Measurements from ENCODE around the gene ADNP. TPM values are rescaled to one million over a fixed set of nuclear protein-coding genes. Genes with fewer than 3 reads are reported as not detected.

The ADNP gene
- total and polyA plus RNA-seq, 7 donors = 13.3 to 40.1 (median 34.2) TPM

- intact Hi-C loops (cut with DNase I) = no loop called here
- TF ChIP-seq, protein P1, sequence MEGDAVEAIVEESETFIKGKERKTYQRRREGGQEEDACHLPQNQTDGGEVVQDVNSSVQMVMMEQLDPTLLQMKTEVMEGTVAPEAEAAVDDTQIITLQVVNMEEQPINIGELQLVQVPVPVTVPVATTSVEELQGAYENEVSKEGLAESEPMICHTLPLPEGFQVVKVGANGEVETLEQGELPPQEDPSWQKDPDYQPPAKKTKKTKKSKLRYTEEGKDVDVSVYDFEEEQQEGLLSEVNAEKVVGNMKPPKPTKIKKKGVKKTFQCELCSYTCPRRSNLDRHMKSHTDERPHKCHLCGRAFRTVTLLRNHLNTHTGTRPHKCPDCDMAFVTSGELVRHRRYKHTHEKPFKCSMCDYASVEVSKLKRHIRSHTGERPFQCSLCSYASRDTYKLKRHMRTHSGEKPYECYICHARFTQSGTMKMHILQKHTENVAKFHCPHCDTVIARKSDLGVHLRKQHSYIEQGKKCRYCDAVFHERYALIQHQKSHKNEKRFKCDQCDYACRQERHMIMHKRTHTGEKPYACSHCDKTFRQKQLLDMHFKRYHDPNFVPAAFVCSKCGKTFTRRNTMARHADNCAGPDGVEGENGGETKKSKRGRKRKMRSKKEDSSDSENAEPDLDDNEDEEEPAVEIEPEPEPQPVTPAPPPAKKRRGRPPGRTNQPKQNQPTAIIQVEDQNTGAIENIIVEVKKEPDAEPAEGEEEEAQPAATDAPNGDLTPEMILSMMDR (IDR thresholded peaks at IDR 0.05) = no peak
- H3K4me3 ChIP-seq = no peak overlapping the region
- no peaks in the 10 kb centered on the region for H3K36me3 ChIP-seq (ENCODE audit: insufficient read depth in 1 of 2, low read depth in 1 of 2)
- no peaks in the 10 kb centered on the region for H3K9me3 ChIP-seq
- DNase-seq = no peak
- H3K27ac ChIP-seq = no peak overlapping the region
- H3K4me1 ChIP-seq = no peaks in the 10 kb centered on the region
- no peak for ATAC-seq
- WGBS, 3 donors = 87 to 91% (median 90%) methylated on average over 9 of the region's 9 CpGs
- H3K27me3 ChIP-seq (ENCODE audit: insufficient read depth in 3 of 3, low read length in 2 of 3) = no peaks in the 10 kb centered on the region
Measured at GRCh38 chr20:50843331-50844276, 87.6 kb downstream of the ADNP start.

- H3K4me3 ChIP-seq = no peak overlapping the region
- WGBS, 3 donors = 96 to 98% (median 96%) methylated on average over 5 of the region's 5 CpGs
- no peaks in the 10 kb centered on the region for H3K9me3 ChIP-seq
- ATAC-seq (no peak), DNase-seq (no peak)
- no peaks in the 10 kb centered on the region for H3K27me3 ChIP-seq (ENCODE audit: insufficient read depth in 3 of 3, low read length in 2 of 3)
- TF ChIP-seq, protein P1 (IDR thresholded peaks at IDR 0.05) = no peak
- intact Hi-C loops (cut with DNase I) = no loop called here
- no peaks in the 10 kb centered on the region for H3K4me1 ChIP-seq
- H3K36me3 ChIP-seq (ENCODE audit: insufficient read depth in 1 of 2, low read depth in 1 of 2) = no peaks in the 10 kb centered on the region
- no peak overlapping the region for H3K27ac ChIP-seq
Measured at GRCh38 chr20:50842821-50843220, 88.4 kb downstream of the ADNP start.

Other genes with a start within 250 kb of the ADNP start
- gene RIPOR3, start 239.9 kb downstream of the ADNP start, total RNA-seq = 1 to 10 TPM; 3.1 to 5.2 (median 4.5) TPM
- gene RIPOR3, start 239.9 kb downstream of the ADNP start, polyA plus RNA-seq = 1 to 10 TPM; 5.4 to 5.7 (median 5.6) TPM
- gene PARD6B, start 199.9 kb downstream of the ADNP start, total RNA-seq = 1 to 10 TPM in 3 of 4 donors, under 1 TPM in 1; 0.64 to 5.0 (median 1.8) TPM
- under 1 TPM; 0.27 to 0.97 (median 0.44) TPM for gene PARD6B, start 199.9 kb downstream of the ADNP start, polyA plus RNA-seq
- 1 to 10 TPM in 2 of 4 donors, under 1 TPM in 2; 0.24 to 1.9 (median 1.1) TPM for gene BCAS4, start 136.4 kb downstream of the ADNP start, total RNA-seq
- gene BCAS4, start 136.4 kb downstream of the ADNP start, polyA plus RNA-seq = under 1 TPM; 0.28 to 0.38 (median 0.31) TPM
- 10 to 100 TPM; 24.6 to 59.6 (median 38.3) TPM for gene DPM1, start 27.1 kb upstream of the ADNP start, total RNA-seq
- gene DPM1, start 27.1 kb upstream of the ADNP start, polyA plus RNA-seq = 100 to 1,000 TPM in 1 of 3 donors, 10 to 100 TPM in 2; 65.7 to 120 (median 66.8) TPM
- gene MOCS3, start 27.4 kb upstream of the ADNP start, total RNA-seq = 1 to 10 TPM; 2.9 to 4.2 (median 3.7) TPM
- gene MOCS3, start 27.4 kb upstream of the ADNP start, polyA plus RNA-seq = 1 to 10 TPM; 2.1 to 5.9 (median 3.1) TPM
- gene KCNG1, start 91.7 kb upstream of the ADNP start, total RNA-seq = not detected
- gene KCNG1, start 91.7 kb upstream of the ADNP start, polyA plus RNA-seq = under 1 TPM; 0.03 to 0.12 (median 0.03) TPM